IMR-90 (cell line): Measurements from ENCODE around the gene PLPP1. TPM values are rescaled to one million over a fixed set of nuclear protein-coding genes. Genes with fewer than 3 reads are reported as not detected.

Experiments used
- ATAC-seq: fragments of 200-7000 bp; cut with Tn5 transposase; 2 replicates; pipeline ENCODE4 v1.9.1; 2020; ENCODE audit warnings: low read depth, mild to moderate bottlenecking, moderate library complexity
- BruUV-seq: library from RNA; stranded (reverse); fragments of 400-500 nt; replicated peaks from 2 replicates; lab custom pipeline; 2021; lab: Mats Ljungman, UMichigan
- CTCF ChIA-PET: fragments of 300-600 bp; formaldehyde crosslinking; extraction: SDS; loops from one replicate; lab custom pipeline; 2021; ENCODE audit warnings: antibody characterized with exemption; lab: Yijun Ruan, JAX
- POLR2A ChIA-PET: fragments of 300-600 bp; sonication (Branson Sonifier 250); formaldehyde crosslinking; loops from one replicate; lab custom pipeline; 2022; ENCODE audit warnings: antibody characterized with exemption; ENCODE audit not compliant: unreplicated experiment; lab: Charles Lee
- DNase-seq: peaks from one replicate; pipeline ENCODE4 v3.0.0; 2013
- H2AFZ ChIP-seq: replicated peaks from 2 replicates; pipeline ENCODE3; 2013; ENCODE audit warnings: low read length, mild to moderate bottlenecking; ENCODE audit not compliant: poor library complexity
- H2AK5ac ChIP-seq: 2 replicates; pipeline ENCODE4 v1.6.1; 2013; ENCODE audit warnings: low read depth, low read length, inconsistent platforms
- H2AK9ac ChIP-seq: replicated peaks from 2 replicates; pipeline ENCODE3; 2013; ENCODE audit warnings: mild to moderate bottlenecking, low read depth, low read length, moderate library complexity; ENCODE audit not compliant: poor library complexity
- H2BK120ac ChIP-seq: 2 replicates; pipeline ENCODE4 v1.6.1; 2013; ENCODE audit warnings: low read depth, low read length, inconsistent platforms
- H2BK15ac ChIP-seq: 3 replicates; pipeline ENCODE4 v1.6.1; 2013; ENCODE audit warnings: low read depth, low read length, inconsistent platforms
- H2BK20ac ChIP-seq: 2 replicates; pipeline ENCODE4 v1.6.1; 2013; ENCODE audit warnings: low read depth, mild to moderate bottlenecking, inconsistent platforms, low read length, moderate library complexity
- H2BK5ac ChIP-seq: 2 replicates; pipeline ENCODE4 v1.6.1; 2013; ENCODE audit warnings: mild to moderate bottlenecking, low read depth, low read length, inconsistent platforms; ENCODE audit not compliant: poor library complexity, severe bottlenecking
- H3K14ac ChIP-seq: replicated peaks from 2 replicates; pipeline ENCODE4 v1.6.1; 2013; ENCODE audit warnings: low read depth, low read length, inconsistent platforms
- H3K18ac ChIP-seq: 2 replicates; pipeline ENCODE4 v1.6.1; 2013; ENCODE audit warnings: low read depth, low read length, control low read depth
- H3K23ac ChIP-seq: 2 replicates; pipeline ENCODE4 v1.6.1; 2013; ENCODE audit warnings: low read depth, low read length, inconsistent platforms
- H3K27ac ChIP-seq: 2 replicates; pipeline ENCODE4 v1.5.1; 2013; ENCODE audit warnings: mild to moderate bottlenecking, control low read depth, low read length; ENCODE audit not compliant: insufficient read depth
- H3K27me3 ChIP-seq: 2 replicates; pipeline ENCODE4 v1.6.1; 2013; ENCODE audit warnings: low read length; ENCODE audit not compliant: control insufficient read depth, insufficient read depth
- H3K36me3 ChIP-seq: 2 replicates; pipeline ENCODE4 v1.6.1; 2013; ENCODE audit warnings: low read length, mixed read lengths; ENCODE audit not compliant: control insufficient read depth, insufficient read depth
- H3K4ac ChIP-seq: 2 replicates; pipeline ENCODE4 v1.6.1; 2013; ENCODE audit warnings: low read depth, low read length, inconsistent platforms
- H3K4me1 ChIP-seq: 2 replicates; pipeline ENCODE4 v1.6.1; 2013; ENCODE audit warnings: low read length, mixed read lengths; ENCODE audit not compliant: control insufficient read depth, insufficient read depth
- H3K4me2 ChIP-seq: 2 replicates; pipeline ENCODE4 v1.6.1; 2013; ENCODE audit warnings: low read depth, mild to moderate bottlenecking, control low read depth, low read length, moderate library complexity
- H3K4me3 ChIP-seq: 2 replicates; pipeline ENCODE4 v1.5.1; 2013; ENCODE audit warnings: low read depth, mild to moderate bottlenecking, control low read depth, low read length, moderate library complexity; ENCODE audit not compliant: insufficient read depth
- H3K56ac ChIP-seq: 2 replicates; pipeline ENCODE4 v1.6.1; 2013; ENCODE audit warnings: low read length, inconsistent platforms; ENCODE audit not compliant: insufficient read depth; ENCODE audit errors: extremely low read depth
- H3K79me1 ChIP-seq, 2 experiments: 2 replicates each; pipeline ENCODE4 v1.6.1; 2013; ENCODE audit warnings: low read length in 2 of 2, inconsistent platforms in 1 of 2, low read depth in 1 of 2
- H3K9ac ChIP-seq: 2 replicates; pipeline ENCODE4 v1.6.1; 2013; ENCODE audit warnings: low read depth, low read length, control low read depth
- H3K9me1 ChIP-seq: 2 replicates; pipeline ENCODE4 v1.6.1; 2013; ENCODE audit warnings: low read length, inconsistent platforms; ENCODE audit not compliant: insufficient read depth
- H3K9me3 ChIP-seq: 2 replicates; pipeline ENCODE4 v1.6.1; 2013; ENCODE audit warnings: low read length; ENCODE audit not compliant: control insufficient read depth, insufficient read depth
- H4K20me1 ChIP-seq: 2 replicates; pipeline ENCODE4 v1.6.1; 2013; ENCODE audit warnings: low read length, inconsistent platforms; ENCODE audit not compliant: insufficient read depth
- H4K5ac ChIP-seq: 2 replicates; pipeline ENCODE4 v1.6.1; 2013; ENCODE audit warnings: mild to moderate bottlenecking, low read depth, low read length, control low read depth
- H4K8ac ChIP-seq, 2 experiments: 2 replicates each; pipeline ENCODE4 v1.6.1; 2013; ENCODE audit warnings: low read depth in 2 of 2, low read length in 2 of 2, control low read depth in 1 of 2, inconsistent platforms in 1 of 2
- H4K91ac ChIP-seq: 2 replicates; pipeline ENCODE4 v1.6.1; 2013; ENCODE audit warnings: low read depth, low read length, inconsistent platforms; ENCODE audit not compliant: insufficient read depth
- FOS ChIP-seq: fragments of 150-350 bp; IDR thresholded peaks from 2 replicates; pipeline ENCODE4 v1.6.1; 2016; ENCODE audit warnings: low read depth, low read length
- RAD21 ChIP-seq: IDR thresholded peaks from 2 replicates; pipeline ENCODE4 v1.6.1; 2012; ENCODE audit warnings: low read length, improper control_type of control experiment
- USF2 ChIP-seq: fragments of 150-350 bp; IDR thresholded peaks from 2 replicates; pipeline ENCODE4 v1.6.1; 2017; ENCODE audit warnings: mild to moderate bottlenecking, antibody characterized with exemption, low read length, low read depth
- WGBS, 2 experiments: methylation state at CpG; one replicate each; pipeline versions ENCODE4 v1.1.5 to v1.1.7; 2013; ENCODE audit warnings: missing lambda C conversion rate in 2 of 2; ENCODE audit not compliant: insufficient read length in 1 of 2; ENCODE audit errors: extremely low coverage in 2 of 2; 5-methylcytosine and 5-hydroxymethylcytosine counted together
- dilution Hi-C: fragments of 300-500 bp; cut with HindIII; formaldehyde crosslinking; loops from one replicate; pipeline ENCODE4 v1.14.3; 2018; ENCODE audit warnings: low sequenced_read_pairs; ENCODE audit not compliant: unreplicated experiment
- in situ Hi-C: fragments of 300-500 bp; cut with MboI; formaldehyde crosslinking; loops from 3 replicates; pipeline ENCODE4 v1.14.3; 2019; ENCODE audit warnings: low sequenced_read_pairs, inconsistent platforms, mixed read lengths
- intact Hi-C: fragments of 100-400 bp; cut with micrococcal nuclease; formaldehyde crosslinking; loops from 2 replicates; pipeline ENCODE4 v1.10.0; 2022
- polyA plus RNA-seq, 3 experiments: library from polyadenylated mRNA; depleted of rRNA; stranded (reverse); fragments of >200 nt; gene quantifications; 2 replicates each; pipeline ENCODE4 v1.2.3, GENCODE V29; 2012; ENCODE audit warnings: low replicate concordance in 1 of 3
- total RNA-seq: library from RNA; depleted of rRNA; stranded (reverse); fragments of >200 nt; gene quantifications from 2 replicates; pipeline ENCODE4 v1.2.3, GENCODE V29; 2012

Gene PLPP1
- total and polyA plus RNA-seq, 2 of the 4 experiments (the other 2 are of a cell fraction) = 19.2 to 21.3 TPM

DNA sequence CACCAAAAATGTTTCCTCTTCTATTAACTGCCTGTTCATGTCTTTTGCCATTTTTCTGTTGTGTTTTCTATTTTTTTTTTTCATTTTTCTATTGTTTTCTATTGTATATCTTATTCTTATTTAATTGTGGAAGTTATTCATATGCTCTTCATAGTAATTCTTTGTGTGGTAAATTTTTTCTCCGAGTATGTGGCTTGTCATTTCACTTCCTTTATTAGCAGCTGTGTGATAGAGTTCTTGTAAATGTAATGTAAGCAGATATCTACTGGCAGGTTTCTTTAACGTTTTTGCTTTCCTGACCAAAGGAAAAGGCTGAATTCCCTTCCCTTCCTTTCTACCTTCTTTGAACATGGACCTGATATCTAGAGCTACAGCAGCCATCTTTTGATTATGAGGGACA lies 5.8 kb upstream of the PLPP1 start:
- Histone ChIP-seq H4K8ac (no peak overlapping the region), H4K5ac (no peak overlapping the region), H2BK120ac (no peak overlapping the region), H3K27ac (no peak overlapping the region), H3K27me3 (no peaks in the 10 kb centered on the region), H3K9me1 (0 out of 2 replicates have a peak, but pooled peaks cover 2% of the 10 kb centered on the region), H3K18ac (no peak overlapping the region), H2BK20ac (no peak overlapping the region), H3K14ac (no peak overlapping the region), H3K4me2 (no peak overlapping the region), H4K20me1 (no peaks in the 10 kb centered on the region), H4K91ac (no peak overlapping the region), H3K36me3 (no peaks in the 10 kb centered on the region), H3K4me3 (no peak overlapping the region), H2AK5ac (no peak overlapping the region), H2BK5ac (no peak overlapping the region), H2BK15ac (no peak overlapping the region), H3K9me3 (no peaks in the 10 kb centered on the region), H2AK9ac (no peak overlapping the region), H3K56ac (no peak overlapping the region), H3K23ac (no peak overlapping the region), H3K79me1 (no peaks in the 10 kb centered on the region), H3K4me1 (peaks cover 3% of the 10 kb centered on the region; the same call in 1 of the 2 replicates), H3K4ac (no peak overlapping the region), H3K9ac (no peak overlapping the region), H2AFZ (no peak overlapping the region)
- DNase-seq = no peak
- ChIA-PET POLR2A (no interaction called here), CTCF (no interaction called here)
- BruUV-seq = no TSS peak
- dilution Hi-C loops = no loop called here
- in situ Hi-C loops = no loop called here
- no CpG with 5 or more reads among the region's 2 CpGs for WGBS, 2 experiments
- intact Hi-C loops = no loop called here
- no peak for ATAC-seq
- TF ChIP-seq RAD21 = no peak
- no peak for TF ChIP-seq USF2
- TF ChIP-seq FOS = no peak
